Neural crest cell (in vitro differentiated cells): Measurements from ENCODE around the gene PRKN. TPM values are rescaled to one million over a fixed set of nuclear protein-coding genes. Genes with fewer than 3 reads are reported as not detected.

ENCODE experiments used
- DNase-seq: peaks from one replicate; pipeline ENCODE4 v3.0.0; 2021; ENCODE audit warnings: low read depth, mixed read lengths, low spot score
- H3K27ac Mint-ChIP-seq: one replicate; pipeline ENCODE4 v1.8.0; 2021; ENCODE audit warnings: mild to moderate bottlenecking, mixed read lengths; ENCODE audit not compliant: unreplicated experiment
- H3K27me3 Mint-ChIP-seq: 2 replicates; pipeline ENCODE4 v1.8.0; 2021; ENCODE audit warnings: low read depth, mild to moderate bottlenecking, mixed read lengths
- H3K36me3 Mint-ChIP-seq: 2 replicates; pipeline ENCODE4 v1.8.0; 2021; ENCODE audit warnings: low read depth, mild to moderate bottlenecking, mixed read lengths
- H3K4me1 Mint-ChIP-seq: 2 replicates; pipeline ENCODE4 v1.8.0; 2021; ENCODE audit warnings: mixed read lengths
- H3K4me3 Mint-ChIP-seq: one replicate; pipeline ENCODE4 v1.8.0; 2021; ENCODE audit warnings: mild to moderate bottlenecking, mixed read lengths
- H3K9me3 Mint-ChIP-seq: 2 replicates; pipeline ENCODE4 v1.8.0; 2021; ENCODE audit warnings: mixed read lengths
- total RNA-seq: library from RNA; stranded (reverse); gene quantifications from 2 replicates; pipeline ENCODE4 v1.2.1, GENCODE V29; 2021
- TF ChIP-seq, protein P1 (sequence below): fragments of 200-600 bp; sonication (generic); conservative IDR thresholded peaks from 2 replicates; pipeline ENCODE4 v1.5.0; 2021; ENCODE audit warnings: antibody characterized with exemption, mild to moderate bottlenecking

Gene PRKN
- total RNA-seq, 1 donor from 2014 or later = 3.2 TPM

DNA sequence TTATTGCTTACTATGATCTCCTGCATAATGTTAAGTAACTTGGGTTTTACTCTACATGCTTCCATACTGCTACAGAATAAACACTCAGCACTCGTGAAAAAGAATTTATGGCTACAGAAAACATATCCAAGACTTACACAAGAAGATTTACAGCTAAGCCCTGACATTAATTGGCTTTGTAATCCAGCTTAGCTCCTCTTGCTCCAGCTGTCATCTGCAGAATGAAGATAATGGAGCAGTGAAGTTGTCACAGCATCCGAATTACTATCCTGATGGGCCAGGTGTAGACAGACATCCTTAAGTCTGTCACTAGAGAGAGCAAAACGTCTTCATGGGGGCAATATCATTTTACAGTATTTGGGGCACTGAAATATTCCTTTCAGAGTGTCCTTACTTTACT lies 155.3 kb downstream of the PRKN start:
- no peak overlapping the region for H3K4me3 Mint-ChIP-seq
- H3K9me3 Mint-ChIP-seq = peaks cover 7% of the 10 kb centered on the region
- no peaks in the 10 kb centered on the region for H3K4me1 Mint-ChIP-seq
- no peak for DNase-seq
- H3K36me3 Mint-ChIP-seq = peaks cover 9% of the 10 kb centered on the region
- TF ChIP-seq, protein P1, sequence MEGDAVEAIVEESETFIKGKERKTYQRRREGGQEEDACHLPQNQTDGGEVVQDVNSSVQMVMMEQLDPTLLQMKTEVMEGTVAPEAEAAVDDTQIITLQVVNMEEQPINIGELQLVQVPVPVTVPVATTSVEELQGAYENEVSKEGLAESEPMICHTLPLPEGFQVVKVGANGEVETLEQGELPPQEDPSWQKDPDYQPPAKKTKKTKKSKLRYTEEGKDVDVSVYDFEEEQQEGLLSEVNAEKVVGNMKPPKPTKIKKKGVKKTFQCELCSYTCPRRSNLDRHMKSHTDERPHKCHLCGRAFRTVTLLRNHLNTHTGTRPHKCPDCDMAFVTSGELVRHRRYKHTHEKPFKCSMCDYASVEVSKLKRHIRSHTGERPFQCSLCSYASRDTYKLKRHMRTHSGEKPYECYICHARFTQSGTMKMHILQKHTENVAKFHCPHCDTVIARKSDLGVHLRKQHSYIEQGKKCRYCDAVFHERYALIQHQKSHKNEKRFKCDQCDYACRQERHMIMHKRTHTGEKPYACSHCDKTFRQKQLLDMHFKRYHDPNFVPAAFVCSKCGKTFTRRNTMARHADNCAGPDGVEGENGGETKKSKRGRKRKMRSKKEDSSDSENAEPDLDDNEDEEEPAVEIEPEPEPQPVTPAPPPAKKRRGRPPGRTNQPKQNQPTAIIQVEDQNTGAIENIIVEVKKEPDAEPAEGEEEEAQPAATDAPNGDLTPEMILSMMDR = no peak
- no peaks in the 10 kb centered on the region for H3K27me3 Mint-ChIP-seq
- no peak overlapping the region for H3K27ac Mint-ChIP-seq

DNA sequence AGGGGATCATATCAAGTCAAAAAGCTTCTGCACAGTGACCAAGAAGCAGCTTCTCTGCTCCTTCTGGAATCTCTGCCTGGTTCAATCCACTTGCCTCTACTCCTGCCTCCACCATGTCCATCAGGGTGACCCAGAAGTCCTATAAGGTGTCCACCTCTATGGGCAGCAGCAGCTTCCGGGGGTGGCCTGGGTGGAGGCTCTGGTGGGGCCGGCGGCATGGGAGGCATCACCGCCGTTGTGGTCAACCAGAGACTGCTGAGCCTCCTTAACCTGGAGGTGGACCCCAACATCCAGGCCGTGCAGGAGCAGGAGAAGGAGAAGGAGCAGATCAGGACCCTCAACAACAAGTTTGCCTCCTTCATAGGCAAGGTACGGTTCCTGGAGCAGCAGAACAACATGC lies 159.3 kb downstream of the PRKN start:
- Mint-ChIP-seq H3K4me3 (no peak overlapping the region), H3K27ac (no peak overlapping the region), H3K4me1 (no peaks in the 10 kb centered on the region), H3K36me3 (peaks cover 32% of the 10 kb centered on the region), H3K9me3 (peaks cover 24% of the 10 kb centered on the region), H3K27me3 (no peaks in the 10 kb centered on the region)
- TF ChIP-seq, protein P1 = no peak
- DNase-seq = no peak

DNA sequence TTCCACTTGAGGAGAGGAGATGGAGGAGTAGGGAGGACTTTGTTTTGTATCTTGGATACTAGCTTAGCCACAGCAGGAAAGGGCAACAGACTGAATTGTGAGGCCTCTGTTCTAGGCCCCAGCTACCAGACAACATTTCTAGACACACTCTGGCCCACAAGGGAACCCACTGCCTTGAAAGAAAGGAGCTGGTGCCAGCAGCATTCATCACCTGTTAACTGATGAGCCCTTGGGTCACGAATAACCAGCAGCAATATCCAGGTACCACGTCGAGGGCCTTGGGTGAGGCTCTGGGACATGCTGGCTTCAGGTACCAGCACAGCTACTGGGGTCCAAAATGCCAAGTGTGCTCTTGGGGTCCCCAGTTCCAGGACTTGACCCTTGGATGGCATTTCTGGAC lies 165.5 kb downstream of the PRKN start:
- H3K9me3 Mint-ChIP-seq = peaks cover 21% of the 10 kb centered on the region
- no peak overlapping the region for H3K27ac Mint-ChIP-seq
- TF ChIP-seq, protein P1 = no peak
- no peaks in the 10 kb centered on the region for H3K27me3 Mint-ChIP-seq
- no peak for DNase-seq
- peaks cover 24% of the 10 kb centered on the region for H3K36me3 Mint-ChIP-seq
- no peak overlapping the region for H3K4me3 Mint-ChIP-seq
- H3K4me1 Mint-ChIP-seq = no peaks in the 10 kb centered on the region

DNA sequence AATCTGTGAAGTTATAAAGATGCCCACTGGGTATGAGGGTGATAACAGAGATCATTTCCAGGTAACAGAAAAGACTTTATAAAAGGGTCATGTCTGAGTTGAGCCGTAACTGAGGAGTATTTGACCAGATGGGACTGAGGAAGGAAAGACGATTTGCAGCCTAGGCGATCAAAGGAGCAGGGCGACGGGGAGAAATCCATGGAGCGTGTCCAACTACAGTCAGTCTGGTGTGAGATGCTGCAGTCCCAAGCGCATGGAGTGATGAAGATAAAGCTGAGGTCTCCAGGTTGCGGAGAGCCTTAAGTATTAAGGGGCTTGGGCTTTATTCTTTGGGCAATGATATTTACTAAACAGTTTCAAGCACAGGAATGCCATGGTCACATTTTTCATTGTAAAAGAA lies 166.7 kb downstream of the PRKN start:
- TF ChIP-seq, protein P1 = no peak
- DNase-seq = no peak
- no peaks in the 10 kb centered on the region for H3K27me3 Mint-ChIP-seq
- H3K4me3 Mint-ChIP-seq = no peak overlapping the region
- H3K27ac Mint-ChIP-seq = no peak overlapping the region
- peaks cover 13% of the 10 kb centered on the region for H3K9me3 Mint-ChIP-seq
- peaks cover 14% of the 10 kb centered on the region for H3K36me3 Mint-ChIP-seq
- no peaks in the 10 kb centered on the region for H3K4me1 Mint-ChIP-seq

DNA sequence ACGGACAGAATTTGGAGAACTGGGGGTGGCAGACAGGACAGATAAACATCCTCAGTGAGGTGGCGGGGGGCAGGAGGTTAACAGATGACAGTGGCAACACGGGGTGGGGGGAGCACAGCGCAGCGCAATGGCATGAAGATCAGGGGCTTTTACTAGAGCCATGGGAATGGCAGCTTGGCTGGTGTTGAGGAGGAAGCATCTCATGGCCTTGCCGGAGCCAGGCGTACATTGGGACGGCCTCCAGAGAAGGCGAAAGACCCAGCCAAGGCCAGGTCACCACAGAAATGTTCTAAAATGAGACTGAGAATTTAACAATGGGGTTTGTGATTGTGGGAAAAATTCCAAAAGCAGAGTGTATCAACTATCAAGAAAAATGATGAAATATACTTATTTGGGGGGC lies 173.0 kb downstream of the PRKN start:
- Mint-ChIP-seq H3K36me3 (peaks cover 3% of the 10 kb centered on the region), H3K9me3 (peaks cover 4% of the 10 kb centered on the region), H3K27ac (no peak overlapping the region), H3K4me3 (no peak overlapping the region), H3K27me3 (no peaks in the 10 kb centered on the region), H3K4me1 (no peaks in the 10 kb centered on the region)
- TF ChIP-seq, protein P1 = no peak
- DNase-seq = no peak

DNA sequence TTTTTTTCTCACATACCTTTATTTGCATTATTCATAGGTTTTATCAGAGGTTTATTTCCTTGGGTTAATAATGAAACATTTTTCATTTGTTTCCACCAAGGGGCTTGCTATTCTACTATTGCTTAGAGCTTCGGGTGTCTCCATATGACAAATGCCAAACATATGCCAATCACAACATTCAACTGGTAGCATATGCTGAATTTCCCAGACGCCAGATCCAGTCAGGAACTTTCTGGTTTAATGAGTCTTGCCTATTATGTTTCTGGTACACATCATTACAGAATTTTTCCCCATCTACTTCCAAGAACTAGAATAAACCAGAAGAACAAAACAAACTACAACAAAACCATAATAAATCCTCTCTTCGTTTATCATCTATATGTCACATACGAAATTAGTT lies 180.7 kb downstream of the PRKN start:
- H3K9me3 Mint-ChIP-seq = peaks cover 4% of the 10 kb centered on the region

More for the DNA sequence above, 180.7 kb downstream of the PRKN start:
- peaks cover 5% of the 10 kb centered on the region for H3K4me1 Mint-ChIP-seq
- peaks cover 2% of the 10 kb centered on the region for H3K36me3 Mint-ChIP-seq
- H3K27me3 Mint-ChIP-seq = no peaks in the 10 kb centered on the region
- H3K27ac Mint-ChIP-seq = no peak overlapping the region
- no peak overlapping the region for H3K4me3 Mint-ChIP-seq
- TF ChIP-seq, protein P1 = no peak
- DNase-seq = no peak
